A204.1 (cell line): ENCODE data around the gene CPN1.
"Not testable (repeated sequence)": the region's sequence is repeated elsewhere in the genome, so short reads cannot be mapped to it uniquely, and the experiment has no call there.

ENCODE experiments used
- FAIRE-seq: peaks from 2 replicates; lab custom pipeline; 2012; peaks lifted over from hg19 to GRCh38; lab: Jason Lieb, UNC

The CPN1 gene

DNA sequence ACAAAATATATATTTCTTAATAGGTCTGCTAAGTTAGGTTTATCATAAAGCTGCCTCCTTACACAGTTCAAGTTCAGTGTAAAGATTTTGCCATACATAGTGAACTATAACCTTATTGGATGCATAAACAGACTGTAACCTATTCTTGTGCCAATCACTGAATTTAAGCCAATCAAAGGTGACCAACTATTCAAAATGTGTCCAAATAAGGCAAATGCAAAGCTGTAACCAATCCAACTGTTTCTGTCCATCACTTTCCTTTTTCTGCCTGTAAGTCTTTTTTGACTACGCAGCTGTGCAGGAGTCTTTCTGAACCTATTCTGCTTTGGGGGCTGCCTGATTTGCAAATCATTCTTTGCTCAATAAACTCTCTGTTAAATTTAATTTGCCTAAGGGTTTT, 60.3 kb downstream of the CPN1 start:
- FAIRE-seq = no peak

DNA sequence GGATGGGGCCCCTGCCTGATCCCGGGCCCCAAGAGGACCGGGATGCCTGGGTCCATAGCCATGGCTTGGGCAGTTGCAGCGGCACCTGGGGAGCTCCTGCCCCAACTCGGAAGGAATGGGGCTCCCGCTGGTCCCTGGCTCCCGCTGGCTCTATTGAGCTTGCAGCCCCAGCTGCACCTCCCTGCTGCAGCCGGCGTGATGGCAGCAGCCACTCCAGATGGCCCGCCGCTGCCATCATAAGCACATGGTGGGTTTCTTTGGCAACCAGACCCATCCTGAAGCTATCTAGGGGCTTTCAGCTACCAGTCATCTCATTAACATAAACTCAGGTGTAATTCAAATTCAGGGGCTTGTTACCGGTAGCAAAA, 60.8 kb downstream of the CPN1 start:
- no peak for FAIRE-seq

DNA sequence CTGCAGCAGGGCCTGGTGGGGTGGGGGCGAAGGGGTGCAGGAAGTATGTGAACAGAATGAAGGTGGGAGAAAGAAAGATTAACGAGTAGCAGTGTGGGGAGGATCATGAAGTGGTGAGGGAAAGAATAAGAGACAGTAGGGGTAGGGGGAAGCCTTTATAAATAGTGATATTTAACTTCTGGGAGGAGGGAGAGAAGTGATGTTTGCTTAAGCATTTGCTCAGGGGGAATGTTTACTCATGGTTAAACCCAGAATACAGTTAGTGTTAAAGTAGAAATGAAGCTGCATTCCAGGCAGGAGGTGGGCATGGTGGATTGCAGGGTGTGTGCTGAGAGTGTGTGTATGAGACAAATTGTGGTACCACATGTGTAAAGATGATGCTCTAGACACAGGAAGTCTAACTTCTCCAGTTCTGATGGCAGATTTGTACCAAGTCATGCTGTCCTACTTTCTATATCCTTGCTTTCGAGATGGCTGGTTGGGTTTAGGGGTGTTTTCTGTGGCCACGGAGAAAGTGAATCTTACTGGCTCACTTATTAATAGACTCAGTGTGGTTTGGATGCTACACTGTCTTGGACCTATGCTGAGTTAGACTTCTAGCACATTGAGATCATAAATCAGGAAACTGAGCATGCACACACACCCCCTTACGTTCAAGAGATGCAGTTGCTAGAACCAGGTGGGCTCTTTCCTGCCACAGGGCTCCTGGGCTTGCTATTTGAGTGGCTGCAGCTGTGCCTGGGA, 61.4 kb downstream of the CPN1 start:
- no peak for FAIRE-seq

DNA sequence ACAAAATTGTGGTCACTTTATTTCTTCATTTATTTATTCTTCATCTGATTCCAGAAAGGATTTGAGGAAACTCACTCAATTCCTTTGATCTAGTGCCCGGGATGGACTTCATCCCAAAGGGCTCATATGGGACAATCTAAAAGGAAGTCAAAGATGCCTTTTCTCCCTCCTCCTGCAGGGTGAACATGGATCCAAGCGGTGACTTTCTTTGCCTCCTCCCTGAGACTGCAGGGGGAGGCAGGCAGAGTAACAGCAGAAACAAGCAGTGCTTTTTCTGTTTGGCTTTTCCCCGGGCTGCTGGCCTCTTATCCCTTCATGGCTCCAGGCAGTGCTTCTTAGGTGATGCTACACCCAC, 61.9 kb downstream of the CPN1 start:
- no peak for FAIRE-seq

DNA sequence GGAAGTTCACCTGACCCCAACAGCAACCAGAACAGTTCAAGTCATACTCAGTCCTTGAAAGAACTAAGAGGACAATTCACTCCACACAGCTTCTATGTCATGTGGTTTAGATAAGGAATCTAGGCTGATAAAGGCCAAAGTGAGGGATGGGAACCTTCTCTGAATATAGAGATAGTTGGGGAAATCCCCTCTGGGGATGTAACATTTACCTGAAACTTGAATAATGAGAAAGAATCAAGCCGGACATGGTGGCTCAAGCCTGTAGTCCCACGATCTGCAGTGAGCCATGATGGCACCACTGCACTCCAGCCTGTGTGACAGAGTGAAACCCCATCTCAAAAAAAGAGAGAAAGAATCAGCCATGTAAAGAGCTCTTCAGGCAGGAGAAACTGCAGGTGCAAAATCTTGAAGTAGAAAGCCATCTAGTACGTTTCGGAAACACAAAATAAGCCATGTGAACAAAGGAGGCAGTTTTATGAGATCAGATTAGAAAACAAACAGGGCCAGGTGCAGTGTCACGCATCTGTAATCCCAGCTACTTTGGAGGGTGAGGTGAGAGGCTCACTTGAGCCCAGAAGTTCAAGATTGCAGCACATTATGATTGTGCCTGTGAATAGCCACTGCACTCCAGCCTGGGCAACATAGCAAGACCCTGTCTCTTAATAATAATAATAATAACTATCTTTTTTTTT, 67.5 kb downstream of the CPN1 start:
- no peak for FAIRE-seq

DNA sequence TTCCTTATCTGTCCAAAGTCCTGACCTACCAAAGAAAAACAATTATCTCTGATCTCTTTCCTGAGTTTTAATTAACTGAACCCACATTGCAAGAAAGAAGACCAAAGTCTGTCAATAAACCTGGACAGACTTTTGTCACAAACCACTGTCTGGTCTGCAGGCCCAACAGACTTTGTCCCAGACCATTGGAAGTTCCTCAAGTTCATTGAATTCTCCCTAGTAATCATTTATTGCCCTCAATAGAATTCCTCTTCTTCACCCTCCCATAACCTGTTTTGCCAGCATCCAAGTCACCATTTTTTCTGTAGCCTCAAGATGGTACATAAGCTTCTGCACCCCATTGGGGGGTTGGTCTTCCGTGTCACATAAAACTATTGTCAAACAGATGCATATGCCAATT, 68.0 kb downstream of the CPN1 start:
- FAIRE-seq = no peak

DNA sequence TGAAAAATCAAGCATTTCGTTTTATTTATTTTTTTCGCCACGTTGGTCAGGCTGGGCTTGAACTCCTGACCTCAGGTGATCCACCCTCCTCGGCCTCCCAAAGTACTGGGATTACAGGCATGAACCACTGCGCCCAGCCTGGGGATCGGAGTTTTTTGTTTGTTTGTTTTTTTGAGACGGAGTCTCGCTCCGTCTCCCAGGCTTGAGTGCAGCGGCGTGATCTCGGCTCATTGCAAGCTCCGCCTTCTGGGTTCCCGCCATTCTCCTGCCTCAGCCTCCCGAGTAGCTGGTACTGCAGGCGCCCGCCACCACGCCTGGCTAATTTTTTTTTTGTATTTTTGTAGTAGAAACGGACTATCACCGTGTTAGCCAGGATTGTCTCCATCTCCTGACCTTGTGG, 69.8 kb downstream of the CPN1 start:
- FAIRE-seq = not testable (repeated sequence)

DNA sequence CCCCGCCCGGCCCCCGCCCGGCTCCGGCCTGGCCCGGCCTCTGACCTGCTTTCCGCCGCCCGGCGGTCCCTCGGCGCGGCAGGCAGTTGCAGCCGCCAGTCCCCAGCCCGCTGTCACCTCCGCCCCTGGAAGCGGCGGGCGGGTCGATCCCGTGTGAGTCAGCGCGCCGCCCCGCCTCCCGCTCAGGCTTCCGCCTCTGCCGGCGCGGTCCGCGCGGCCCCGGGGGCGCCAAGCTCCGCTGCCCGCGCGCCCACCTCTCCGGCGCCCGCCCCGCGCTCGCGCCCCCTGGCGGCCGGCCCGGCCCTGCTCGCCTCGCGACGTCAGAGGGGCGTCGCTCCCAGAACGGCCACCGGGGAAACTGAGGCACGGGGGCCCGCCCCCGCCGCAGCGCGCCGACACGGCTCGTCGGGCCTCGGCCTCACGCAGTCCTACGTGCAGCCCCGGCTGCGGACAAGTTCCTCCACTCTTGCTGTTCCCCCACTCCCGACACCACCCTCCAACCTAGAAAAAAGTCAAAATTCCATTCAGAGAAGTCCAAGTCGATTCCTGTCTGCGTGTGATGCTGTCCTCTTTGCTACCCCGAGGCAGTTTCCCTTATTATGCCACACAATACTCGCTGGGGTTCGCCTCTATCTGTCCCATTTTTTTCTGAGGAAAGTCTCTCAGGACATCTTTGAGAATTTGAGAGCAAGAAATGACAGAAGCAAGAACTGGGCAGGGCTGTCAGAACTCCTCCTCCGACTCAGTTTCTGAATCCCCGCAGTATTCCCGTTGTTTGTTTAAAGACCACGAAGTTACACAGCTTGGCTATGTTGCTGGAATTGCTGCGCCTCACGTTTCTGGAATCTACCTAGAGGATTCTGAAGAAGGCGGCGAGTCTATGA, 71.6 kb downstream of the CPN1 start, which contains the start of gene DNMBP:
Gene DNMBP, minus strand, starts transcription at position 155 of the 884 bp plus-strand sequence. CDS start 37,823 bp downstream, outside the sequence.
- no peak for FAIRE-seq

DNA sequence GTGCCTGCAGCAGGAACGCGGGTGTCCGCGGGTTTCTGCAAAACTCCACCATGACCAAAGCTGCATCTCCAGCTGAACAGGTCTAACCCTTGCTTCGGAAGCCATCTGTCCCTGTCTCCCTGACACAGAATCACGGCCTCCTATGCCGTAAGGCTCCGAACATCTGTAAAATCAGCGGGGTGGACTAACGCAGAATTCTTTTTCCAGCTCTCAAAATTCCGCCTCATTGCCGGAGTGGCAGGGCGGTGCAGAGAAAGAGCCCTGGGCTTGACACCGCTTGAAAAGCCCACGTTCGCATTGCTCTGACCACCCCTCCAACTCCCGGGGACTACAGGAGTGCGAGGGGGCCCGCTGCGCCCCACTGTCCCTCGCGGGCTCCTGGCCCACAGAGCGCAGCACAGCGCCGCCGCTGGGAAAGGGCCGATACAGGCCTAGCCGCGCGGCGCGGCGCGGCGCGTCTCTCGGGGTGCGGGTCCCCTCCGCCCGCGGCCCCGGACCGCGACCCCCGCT, 72.3 kb downstream of the CPN1 start:
- FAIRE-seq = no peak

DNA sequence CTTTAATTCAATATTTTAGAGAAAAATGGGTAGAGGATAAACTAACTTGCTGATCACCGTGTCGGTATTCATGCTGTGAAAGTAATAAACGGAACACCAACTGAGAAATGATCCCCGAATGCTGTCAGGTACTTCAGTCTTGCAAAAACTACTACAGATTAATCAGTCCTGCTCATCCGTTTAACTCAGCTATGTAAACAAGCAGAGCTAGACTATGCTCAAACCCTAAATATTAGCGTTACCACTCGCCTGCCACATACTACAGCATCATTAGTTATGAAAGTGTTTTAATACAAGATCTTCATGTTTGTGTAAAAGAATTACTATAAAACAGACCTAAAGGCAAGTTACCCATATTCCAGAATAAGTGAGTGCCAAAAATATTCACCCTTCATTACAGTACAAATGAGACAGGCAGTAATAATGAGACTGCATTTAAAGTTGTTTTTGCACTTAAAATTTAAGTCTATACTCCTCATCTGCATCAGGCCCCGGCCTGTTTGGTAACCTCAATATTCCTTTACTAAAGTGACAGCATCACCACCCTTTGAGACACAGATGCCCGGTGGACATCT, 72.9 kb downstream of the CPN1 start:
- no peak for FAIRE-seq

DNA sequence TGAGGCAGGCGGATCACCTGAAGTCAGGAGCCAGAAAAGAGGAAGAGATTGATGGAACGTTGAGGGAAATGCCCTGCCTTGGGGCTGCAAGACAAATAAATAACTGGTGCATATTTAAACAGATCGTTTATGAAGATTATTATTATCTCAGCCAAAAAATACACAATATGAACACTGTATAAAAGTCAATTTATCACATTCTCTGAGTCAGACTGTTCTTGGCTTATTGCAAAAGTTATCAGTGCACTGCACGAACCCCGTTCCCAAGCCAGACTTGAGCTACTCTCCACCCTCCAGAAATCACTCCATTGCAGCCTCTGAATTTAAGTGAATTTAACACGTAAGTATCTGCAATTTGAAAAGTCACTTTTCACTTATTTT, 73.5 kb downstream of the CPN1 start:
- FAIRE-seq = no peak

DNA sequence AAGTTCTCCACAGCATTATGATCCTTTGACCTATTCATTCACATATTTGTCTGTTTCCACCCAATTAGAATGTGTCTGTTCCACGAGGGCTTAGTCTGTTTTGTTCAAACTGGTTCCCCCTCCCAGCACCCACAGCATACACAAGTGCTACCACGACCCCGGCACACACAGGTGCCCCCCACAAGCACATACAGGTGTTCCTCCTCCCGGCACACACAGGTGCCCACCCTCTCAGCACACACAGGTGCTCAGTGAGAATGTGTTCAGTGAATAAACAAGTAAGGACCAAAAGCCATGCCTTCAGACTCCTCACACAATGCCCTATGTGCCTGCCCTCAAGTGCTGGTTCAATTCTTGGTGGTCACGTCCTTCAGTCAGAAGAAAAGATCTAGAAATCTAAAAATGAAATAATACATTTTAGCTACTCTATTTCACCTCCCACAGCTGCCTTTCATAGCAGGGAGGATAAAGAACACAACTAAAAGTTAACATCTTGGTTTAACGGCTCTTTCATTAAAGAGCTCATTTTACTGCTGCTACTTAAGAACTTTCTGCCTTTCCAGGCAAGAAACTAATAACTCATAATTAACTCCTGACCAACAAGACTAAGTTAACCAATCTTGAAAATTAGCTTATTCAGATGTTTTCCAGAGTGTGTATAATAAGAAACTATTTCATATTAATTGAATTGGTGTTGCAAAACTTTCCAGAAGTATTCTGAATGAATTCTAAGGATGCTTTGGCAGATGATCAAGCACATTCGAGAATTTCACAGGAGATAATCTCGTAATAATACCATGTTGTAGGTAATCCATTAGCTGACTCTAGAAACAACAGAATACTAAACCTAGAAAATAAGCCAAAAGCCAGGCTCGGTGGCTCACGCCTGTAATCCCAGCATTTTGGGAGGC, 74.2 kb downstream of the CPN1 start:
- no peak for FAIRE-seq

DNA sequence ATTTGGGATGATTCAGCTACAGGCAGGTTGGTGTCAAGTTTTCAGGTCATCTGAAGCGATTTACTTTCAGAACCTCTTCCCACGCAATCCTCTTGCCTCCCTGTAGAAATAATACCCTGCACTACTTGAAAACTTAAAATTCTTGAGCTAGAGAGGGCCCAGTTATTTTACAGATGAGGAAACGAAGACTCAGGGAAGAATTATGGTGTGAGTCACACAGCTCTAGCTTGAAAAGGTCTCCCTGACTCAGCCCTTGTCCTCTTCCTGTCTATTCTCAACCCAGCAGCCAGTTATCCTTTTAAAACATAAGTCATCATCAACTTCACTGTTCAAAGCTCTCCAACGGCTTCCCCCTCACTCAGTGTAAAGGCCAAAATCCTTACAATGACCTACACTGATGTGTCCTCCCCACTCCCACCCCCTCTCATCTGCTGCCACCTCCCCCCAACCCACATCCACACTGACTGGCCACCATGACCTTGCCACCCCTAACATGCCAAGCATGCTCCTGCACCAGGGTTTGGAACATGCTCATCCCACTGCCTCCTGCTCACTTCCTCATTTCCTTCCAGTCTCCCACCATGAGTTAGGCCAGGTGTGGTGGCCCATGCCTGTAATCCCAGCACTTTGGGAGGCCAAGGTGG, 75.3 kb downstream of the CPN1 start:
- FAIRE-seq = peak; percentile 93

DNA sequence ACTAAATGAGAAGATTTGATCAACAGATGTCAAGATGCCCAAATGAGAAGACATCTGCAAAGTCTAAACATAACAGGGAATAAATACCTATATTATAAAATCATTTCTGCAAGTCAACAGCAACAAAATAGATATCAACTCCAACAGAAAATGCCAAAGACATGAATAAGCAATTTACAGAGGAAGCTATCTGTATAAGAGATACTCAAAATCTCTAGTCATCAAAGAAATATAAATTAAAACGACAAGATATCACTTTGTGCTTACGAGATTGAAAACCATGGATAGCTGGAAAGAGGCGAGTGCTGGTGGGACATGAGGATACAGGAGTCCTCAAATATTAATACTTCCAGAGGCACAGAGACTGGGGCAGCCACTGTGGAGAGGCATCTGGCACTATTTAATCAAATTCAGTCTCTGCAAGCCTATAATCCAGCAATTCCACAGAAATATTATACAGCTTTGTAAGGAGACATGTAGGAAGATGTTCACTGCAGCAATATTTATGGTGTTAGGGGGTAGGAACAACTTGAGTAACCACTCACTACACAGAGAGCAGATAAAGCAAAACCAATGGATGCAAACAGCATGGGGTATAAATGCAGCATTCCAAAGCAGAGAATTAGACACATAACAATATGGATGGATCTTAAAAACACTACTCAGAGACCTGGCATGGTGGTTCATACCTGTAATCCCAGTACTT, 76.7 kb downstream of the CPN1 start:
- peak; percentile 11 for FAIRE-seq

DNA sequence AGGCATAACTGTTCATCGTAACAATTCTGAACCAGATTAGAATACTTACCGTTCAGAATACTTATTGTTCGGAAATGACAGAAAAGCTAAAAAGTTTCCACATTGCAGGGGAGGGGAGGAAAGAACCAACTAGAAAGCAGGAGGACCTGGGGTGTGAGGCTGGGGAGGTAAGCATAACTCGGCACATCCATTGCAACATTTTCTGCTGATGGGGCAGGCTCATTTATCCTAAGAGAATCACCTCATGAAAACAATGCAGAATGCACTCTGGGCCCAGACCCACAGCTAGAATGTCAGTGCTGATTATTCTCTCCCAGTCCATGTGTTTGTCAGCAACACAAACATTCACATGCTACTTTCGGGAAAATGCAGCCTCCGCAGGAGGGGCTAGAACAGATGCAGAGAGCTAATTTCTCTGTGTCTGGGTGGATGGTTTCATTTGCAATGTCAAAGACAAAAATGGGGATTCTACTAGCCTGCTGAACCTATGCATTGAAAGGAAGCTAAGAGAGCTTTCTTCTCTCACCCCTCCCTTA, 81.5 kb downstream of the CPN1 start:
- no peak for FAIRE-seq

DNA sequence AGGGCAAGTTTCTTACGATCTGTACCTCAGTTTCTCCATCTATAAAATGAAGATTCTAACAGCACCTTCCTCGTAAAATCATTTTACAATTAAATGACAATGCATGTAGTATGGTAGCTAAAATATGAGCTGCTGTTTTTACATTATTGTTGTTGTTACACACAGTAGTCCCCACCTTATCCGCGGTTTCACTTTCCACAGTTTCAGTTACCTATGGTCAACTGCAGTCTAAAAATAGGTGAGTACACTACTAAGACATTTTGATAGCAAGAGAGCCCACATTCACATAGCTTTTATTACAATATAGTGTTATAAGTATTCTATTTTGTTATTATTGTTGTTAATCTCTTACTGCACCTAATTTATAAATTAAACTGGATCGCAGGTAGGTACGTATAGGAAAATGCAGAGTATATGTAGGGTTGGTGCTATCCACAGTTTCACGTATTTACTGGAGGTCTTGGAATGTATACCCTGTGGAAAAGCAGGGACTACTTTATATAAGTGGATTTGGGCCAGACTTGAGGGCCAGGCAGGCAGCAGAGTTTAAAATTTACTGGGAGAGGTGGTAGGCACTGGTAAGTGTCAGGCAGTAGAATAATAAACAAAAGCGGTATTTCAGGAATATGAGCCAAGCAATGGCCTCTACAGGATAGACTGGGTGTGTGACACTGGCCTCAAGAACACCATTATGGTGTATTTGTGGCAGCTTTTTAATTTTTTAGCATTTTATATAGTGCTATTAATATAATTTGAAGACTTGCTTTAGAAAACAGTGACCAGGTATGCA, 82.2 kb downstream of the CPN1 start:
- no peak for FAIRE-seq

DNA sequence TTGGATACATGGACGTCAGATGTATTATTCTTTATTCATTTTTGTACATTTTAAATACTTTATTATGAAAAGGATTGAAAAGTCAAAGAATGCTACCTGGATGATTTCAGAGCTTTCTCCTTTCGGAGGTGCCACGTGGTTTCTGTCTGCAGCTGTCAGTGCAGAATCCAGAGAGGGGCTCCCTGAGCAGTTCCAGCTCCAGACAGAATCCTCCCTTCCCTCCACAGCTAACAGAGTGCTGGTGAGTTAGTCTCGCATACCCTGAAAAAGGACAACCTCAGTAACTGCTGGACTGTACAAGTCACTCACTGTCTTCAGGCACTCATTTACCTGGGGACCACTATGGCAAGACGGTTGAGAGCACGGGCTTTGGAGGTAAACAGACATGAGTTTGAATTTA, 82.8 kb downstream of the CPN1 start:
- no peak for FAIRE-seq

DNA sequence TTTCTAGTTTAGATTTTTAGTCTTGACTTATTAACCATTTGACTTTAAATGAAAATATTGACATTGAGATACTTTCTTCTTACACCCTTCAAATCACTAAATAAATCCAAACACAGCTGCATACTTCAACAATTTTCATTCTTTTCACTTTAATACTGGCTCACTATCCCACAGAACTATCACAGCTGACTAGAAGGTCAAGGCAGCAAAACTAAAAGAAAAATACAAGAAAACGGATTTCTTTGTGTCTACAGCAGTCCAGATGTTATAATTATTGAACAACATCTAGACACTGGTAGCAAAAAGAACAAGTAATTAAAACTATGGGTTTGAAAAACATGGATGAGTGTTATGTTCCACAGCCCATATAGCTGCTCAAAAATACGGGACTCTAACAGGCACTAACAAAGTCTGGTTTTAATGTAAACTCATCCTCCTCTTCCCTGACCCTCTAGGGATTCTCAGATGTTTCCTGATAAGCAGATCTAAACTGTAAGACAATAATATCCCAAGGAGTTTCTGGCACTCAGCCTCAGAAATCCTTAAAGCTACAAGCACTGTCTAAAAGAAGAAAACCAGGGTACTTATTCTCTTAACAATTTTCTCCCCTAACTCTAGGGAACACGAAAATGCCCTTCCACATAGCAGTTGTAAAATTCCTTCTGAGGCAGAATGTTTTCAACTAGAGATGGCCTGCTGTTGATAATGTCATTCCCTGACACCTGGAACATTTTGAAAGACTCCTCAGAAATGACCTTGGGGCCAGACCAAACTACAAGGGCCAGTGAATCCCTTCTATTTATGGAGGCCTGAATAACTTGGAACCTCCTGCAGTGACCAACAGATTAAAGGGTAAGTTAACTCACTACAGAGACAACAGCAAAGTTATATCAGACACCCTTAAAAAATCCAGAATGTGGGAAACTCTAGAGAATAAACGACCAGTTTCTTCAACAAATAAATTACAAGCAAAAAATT, 84.7 kb downstream of the CPN1 start:
- FAIRE-seq = peak; percentile 30
